GM18520 (cell line): ENCODE measurements around the gene PPFIA2.
"Not testable (repeated sequence)": the region's sequence is repeated elsewhere in the genome, so short reads cannot be mapped to it uniquely, and the experiment has no call there.

Experiments used
- ATAC-seq: cut with Tn5 transposase; IDR thresholded peaks from one replicate; pipeline ENCODE4 v1.9.1; 2021; ENCODE audit not compliant: unreplicated experiment

PPFIA2 gene

DNA sequence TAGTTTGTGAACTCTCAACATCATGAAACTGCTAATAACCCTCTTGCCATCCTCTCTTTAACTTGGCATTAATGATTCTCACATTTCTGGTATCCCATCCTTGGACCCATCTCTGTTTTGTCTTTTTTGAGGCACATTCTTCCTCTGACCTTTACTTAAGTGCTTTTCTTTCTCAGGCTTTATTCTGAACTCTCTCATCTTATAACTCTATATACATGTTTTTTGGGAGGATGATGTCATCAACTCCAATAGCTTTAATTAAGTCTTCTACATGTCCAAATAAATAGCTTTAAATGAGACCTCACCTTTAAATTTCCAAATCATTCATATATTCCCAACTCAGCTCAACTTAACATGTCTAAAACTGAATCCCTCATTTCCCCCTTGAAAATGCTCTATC, 88.4 kb downstream of the PPFIA2 start:
- ATAC-seq: no peak

DNA sequence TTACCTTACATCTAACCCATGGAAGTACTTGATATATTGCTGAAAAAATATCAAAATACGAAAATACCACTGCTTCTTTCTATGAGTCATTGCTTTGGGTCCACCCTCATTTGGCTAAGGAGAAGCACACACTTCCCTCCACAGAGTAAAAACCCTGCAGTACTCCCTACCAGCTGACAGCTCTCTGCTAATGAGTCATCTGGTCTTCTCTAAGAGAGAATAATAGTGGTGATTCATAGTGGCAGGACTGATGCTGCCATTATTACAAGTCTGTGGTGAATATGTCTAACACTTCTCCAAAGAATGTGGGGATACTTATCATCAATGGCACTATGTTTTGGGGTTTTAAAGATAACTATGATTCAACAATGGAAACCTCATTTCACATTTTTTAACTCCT, 90.7 kb downstream of the PPFIA2 start:
- ATAC-seq: peak; percentile 98

- not testable (repeated sequence) for ATAC-seq
Observed at GRCh38 chr12:81659310-81659709, 99.8 kb downstream of the PPFIA2 start.

DNA sequence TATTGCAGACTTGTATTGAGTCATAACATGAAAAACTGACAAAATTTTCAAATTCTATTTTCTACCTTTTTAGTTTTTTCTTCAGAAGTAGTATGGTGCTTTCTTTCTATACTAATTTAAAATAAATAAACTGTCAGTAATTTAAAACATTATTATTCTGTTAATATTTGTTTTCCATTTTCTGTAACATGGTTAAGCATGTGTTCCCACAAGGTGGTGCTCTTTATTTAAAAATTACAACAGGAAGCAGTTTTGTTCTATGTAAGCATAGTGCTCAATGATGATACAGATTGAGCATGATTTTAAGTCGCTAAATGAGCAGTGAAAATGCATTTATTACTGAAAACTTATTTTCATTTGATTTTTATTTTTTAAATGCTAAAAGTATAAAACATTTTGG, 114.6 kb downstream of the PPFIA2 start:
- no peak for ATAC-seq

DNA sequence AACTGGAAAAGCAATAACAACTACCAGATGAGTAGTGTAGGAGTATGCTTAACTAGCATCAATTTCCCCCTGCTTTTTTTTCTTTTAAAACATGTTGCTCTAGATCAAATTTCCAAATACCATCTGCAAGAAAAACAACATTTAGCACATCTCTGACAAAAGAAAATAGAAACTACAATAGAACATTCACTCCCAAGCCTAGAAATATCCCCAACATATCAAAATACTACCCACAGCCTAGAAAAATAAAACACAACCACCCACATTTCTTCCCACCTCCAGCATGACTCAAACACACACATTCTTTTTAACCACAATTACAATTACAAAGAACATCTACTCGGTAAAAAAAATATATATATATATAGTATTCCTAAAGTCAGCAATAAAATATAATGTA, 120.0 kb downstream of the PPFIA2 start:
- ATAC-seq: no peak

GRCh38 chr12:81633127-81633526, 126.0 kb downstream of the PPFIA2 start:
- no peak for ATAC-seq

DNA sequence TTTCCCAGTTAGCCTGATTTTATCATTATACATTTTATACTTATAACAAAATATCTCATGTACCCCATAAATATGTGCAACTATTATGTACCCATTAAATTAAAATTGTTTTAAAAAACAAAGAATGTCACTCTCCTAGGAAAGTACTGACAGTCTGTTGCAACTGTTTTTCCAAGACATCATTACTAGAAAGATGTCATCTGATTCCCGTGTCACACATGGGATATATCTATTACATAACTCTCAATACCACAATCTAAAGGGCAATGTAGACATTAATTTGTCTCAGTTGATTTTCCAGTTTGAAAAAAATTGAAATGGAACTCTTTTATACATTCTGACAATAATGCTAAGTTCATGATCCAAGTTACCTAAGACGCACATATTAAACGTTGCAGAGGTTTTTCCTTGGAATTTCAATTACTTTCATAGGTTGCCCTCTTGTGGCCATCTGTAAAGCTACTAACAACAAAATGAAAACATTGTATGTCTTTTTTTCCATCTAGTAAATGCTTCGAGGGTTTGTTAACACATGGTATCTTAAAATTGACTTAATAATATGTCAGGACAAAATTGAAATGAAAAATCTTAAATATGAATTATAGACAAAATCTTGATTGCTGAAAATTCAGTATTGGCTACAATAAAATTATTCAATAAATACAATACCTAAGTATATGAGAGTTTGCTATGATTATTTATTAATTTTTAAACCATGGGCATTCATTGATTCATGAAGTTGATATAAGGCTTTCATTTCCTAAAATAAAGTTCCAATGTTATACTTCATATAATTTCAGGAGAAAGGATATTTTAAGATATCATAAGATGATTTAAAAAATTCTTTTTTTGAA, 131.6 kb downstream of the PPFIA2 start:
- ATAC-seq: no peak

DNA sequence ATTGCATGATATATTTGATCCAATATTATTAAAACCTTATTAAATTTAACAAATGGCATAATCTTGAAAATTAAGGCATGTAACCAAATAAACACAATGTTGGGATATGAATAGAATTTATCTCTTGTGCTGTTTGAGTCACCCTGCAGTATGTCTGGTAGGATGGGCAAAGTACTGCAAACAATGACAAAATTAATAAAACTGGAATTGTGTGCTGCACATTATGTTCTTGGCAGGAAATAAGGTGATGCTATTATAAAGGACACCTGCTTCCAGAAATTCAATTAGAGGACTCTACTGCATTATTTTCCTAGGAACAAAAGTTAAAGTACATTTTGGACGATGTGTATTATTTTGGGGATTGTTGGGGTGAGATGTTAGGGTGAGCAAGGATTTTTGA, 132.7 kb downstream of the PPFIA2 start:
- no peak for ATAC-seq

DNA sequence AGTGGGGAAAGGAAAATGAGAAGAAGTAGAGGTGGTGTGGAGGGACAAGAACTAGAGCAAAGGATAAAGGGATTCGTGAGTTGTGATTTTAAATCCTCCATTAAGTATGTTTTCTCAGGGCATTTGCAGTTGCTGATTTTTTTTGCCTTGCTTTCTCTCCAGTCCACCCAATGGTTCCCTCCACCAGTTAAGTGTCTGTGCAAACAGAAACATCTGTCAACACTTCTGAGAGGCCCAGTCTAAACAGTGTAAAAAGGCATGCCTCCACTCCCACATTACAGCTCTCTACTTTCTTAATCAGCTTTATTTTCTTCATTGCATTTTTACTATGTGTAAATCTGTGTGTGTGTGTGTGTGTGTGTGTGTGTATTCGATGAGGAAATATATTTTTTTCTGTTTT, 141.2 kb downstream of the PPFIA2 start:
- no peak for ATAC-seq

GRCh38 chr12:81615026-81615588, 144.0 kb downstream of the PPFIA2 start:
- no peak for ATAC-seq

DNA sequence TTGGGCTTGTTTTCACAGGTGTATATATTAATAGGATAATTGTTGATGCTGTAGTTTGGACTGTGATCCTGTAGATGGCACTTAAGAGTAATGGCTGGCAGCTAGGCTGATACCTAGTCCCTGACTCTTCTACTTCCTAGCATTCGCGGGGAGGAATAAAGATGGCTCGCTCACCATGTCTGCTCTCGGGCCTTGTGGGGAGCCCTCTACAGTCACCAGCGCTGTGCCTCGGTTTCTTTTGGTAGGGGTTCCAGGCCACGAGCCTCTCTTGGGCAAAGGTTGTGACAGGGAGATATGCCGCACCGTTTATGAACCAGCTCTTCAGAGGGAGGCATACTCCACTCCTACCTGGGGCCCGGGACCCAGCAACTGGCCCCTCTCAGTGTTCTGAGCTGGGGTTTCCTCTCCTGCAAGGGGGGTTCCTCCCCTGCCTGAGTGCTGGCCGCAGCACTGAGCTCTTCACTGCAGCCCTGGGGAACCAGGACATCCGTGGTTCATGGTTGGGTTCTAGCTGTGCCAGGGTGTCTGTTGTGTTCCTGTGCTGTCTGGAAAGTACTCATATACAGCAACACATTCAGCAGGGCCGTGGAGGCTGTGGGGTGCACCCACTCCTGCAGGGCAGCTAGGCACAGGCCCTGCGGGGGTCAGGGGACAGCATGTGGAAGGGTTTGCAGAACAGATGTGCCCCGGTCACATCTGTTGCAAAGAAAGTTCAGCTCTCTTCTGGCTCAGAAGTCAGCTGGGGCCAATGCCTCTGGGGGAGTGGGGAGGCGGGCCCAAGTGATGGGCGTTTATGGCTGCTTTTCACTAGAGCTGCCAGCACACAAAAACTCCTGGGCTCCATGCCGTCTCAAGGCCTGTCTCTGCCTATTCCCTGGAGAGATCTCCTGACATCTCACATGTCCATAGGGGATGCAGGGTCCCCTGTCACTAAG, 147.9 kb downstream of the PPFIA2 start:
- ATAC-seq: peak; percentile 67

- ATAC-seq: no peak
Observed at GRCh38 chr12:81597928-81598604, 161.1 kb downstream of the PPFIA2 start.

DNA sequence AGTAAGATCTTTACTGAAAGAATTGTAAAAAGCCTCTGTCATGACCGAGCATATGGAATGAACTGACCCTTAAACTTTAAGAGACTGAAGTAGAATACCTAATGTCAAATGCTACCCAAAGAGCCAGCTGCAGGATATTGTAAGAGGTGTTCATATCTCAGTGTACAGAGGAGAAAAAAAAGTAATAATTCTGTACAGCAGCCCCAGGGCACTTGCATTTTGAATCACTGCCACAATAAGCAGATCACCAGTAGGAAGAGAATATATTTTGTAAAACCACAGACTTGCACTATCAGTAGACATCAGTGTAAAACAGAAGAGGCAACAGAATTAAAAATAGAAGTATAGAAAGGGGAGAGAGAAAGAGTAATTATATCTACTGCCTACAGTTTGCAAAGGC, 162.6 kb downstream of the PPFIA2 start:
- ATAC-seq: no peak

DNA sequence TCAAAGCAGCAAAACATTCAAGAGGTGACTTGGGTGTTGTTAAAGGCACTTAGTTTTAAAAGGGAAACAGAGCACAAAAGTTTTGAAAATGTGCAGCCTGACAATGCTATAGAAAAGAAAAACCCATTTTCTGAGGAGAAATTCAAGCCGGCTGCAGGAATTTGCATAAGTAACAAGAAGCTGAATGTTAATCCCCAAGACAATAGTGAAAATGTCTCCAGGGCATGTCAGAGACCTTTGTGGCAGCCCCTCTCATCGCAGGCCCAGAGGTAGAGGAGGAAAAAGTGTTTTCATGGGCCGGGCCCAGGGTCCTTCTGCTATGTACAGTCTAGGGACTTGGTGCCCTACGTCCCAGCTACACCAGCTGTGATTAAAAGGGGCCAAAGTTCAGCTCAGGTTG, 167.9 kb downstream of the PPFIA2 start:
- no peak for ATAC-seq

DNA sequence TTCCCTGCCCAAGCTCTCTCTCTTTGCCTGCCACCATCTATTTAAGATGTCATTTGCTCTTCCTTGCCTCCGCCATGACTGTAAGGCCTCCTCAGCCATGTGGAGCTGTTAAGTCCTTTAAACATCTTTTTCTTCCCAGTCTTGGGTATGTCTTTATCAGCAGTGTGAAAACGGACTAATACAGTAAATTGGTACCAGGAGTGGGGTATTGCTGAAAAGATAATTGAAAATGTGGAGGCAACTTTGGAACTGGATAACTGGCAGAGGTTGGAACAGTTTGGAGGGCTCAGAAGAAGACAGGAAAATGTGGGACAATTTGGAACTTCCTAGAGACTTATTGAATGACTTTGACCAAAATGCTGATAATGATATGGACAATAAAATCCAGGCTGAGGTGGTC, 168.4 kb downstream of the PPFIA2 start:
- not testable (repeated sequence) for ATAC-seq

DNA sequence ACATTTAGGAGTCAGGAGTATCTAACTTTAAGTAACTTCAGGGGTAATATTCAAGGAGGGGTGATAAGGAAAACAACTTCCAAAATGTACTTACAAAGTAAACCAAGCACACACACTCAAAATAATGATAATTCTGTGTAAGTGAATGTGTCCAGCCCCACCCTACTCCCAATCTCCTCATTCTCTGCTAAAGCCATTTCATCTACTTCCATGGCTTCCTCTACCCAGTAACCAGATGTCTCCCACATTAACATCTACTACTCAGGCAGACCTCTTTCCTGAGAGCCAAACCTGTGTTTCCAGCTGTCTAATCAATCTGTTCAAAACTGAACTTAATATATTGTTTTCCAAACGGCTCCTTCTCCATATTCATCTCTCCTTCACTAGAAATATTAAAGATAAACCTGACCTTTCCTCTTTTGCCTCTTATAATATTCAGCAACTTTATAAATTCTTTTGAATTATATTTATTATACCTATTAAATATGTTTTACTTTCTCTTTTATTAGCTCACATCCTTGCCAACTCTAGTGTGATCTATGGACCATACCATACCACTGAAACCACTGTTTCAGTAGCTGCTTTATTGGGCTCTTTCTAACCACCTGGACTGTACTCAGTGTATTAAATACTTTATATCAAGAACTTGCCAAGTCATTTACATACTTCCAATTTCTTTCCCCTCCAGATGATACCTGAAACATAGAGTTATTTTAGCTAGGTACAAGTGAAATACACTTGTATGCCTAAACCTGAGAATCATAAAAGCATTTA, 170.7 kb downstream of the PPFIA2 start:
- no peak for ATAC-seq

DNA sequence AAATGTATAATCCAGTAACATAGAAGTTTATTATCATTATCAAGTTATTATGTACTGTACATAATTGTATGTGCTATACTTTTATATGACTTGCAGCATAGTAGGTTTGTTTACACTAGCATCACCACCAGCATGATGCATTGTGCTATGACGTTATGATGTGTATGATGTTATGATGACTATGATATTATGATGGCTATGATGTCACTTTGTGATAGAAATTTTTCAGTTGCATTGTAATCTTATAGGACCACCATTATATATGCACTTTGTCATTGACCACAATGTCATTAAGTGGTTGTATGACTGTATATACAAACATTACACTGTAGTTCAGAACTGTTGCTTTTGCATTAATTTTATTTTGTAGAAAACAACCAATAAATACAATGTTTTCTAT, 173.4 kb downstream of the PPFIA2 start:
- ATAC-seq: no peak

DNA sequence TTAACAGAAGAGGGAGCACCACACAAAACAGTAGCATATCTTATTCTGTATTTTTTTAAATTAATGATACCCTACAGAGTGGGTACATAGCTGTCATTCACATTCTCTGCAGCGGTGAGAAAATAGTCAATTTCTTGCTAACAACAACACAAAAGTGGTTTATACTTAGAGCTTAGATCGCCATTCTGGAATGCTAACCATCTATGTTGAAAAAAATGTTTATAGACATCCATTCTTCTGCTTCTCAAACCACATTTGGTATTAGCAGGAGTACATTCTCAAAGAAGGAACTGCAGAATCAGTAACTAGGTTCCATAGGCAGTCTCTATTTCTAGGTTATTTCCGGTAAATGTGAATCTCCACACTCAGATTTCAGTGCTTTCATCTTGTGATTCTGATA, 185.9 kb downstream of the PPFIA2 start:
- ATAC-seq: no peak

DNA sequence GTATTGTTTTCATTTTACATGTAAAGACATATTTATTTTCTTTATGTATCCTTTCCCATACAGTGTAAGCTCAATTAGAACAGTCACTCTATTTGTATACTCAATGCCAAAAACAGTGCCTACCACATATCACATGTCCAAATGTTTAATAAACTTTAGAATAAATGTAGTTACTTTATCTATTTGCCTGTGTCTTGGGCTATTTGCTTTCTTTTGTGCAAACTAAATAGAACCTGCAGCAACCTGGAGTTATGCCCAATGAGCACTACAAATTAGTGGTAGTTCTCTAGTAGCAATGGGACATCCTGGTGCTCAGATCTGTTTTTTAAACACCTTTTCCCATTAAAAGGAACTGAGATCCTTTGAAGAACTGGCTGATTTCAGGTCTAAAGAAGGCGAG, 186.7 kb downstream of the PPFIA2 start:
- no peak for ATAC-seq

DNA sequence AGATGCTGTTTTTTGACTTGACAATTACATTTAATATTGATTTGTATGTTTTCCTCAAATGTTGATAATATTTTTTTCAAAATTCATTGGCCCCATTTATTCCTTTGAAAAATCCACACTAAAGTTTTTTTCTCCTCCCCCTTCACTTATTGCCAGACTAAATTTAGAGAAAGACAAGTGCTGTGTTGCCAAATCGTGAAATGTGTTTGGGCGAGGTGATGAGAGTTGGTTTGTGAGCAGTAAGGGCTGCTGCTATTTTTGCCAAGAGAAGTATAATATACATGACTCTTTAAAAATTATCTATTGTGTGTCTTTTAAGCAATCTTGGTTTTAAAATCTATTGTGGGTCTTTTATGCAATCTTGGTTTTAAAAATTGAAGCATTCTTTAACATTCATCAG, 188.9 kb downstream of the PPFIA2 start:
- ATAC-seq: no peak
